Peyer's patch (tissue), 4 donors: ENCODE results near the gene NCOA7.

Experiments
- CTCF ChIP-seq, 6 experiments: fragments of 450-650 bp in 4 of 6; fragments of 200-600 bp in 2 of 6; sonication (generic) in 1 of 6; IDR thresholded peaks; one replicate each; pipeline ENCODE4 v1.5.1; 2017 to 2019; ENCODE audit warnings: antibody characterized with exemption in 6 of 6, mild to moderate bottlenecking in 3 of 6, moderate library complexity in 1 of 6
- POLR2A ChIP-seq, 2 donors: fragments of 450-650 bp; IDR thresholded peaks; one replicate each; pipeline ENCODE4 v1.5.1; 2017; ENCODE audit warnings: antibody characterized with exemption in 2 of 2, mild to moderate bottlenecking in 2 of 2, moderate library complexity in 2 of 2

- TF ChIP-seq CTCF (IDR thresholded peaks at IDR 0.05) (no peak), POLR2A (IDR thresholded peaks at IDR 0.05) (no peak)
Measured at GRCh38 chr6:125826695-125827463, 36.1 kb downstream of the NCOA7 start.
